Fibroblast of villous mesenchyme (primary cell): ENCODE results near the gene ZBED2. TPM values are rescaled to one million over a fixed set of nuclear protein-coding genes. Genes with fewer than 3 reads are reported as not detected.

ENCODE experiments used
- DNase-seq: peaks from one replicate; pipeline ENCODE4 v3.0.0-alpha.2; 2010; ENCODE audit warnings: low read depth
- H3K4me3 ChIP-seq: 2 replicates; pipeline ENCODE4 v1.5.1; 2011; ENCODE audit warnings: low read depth, mild to moderate bottlenecking, low read length
- total RNA-seq: library from RNA; depleted of rRNA; stranded (reverse); fragments of >200 nt; gene quantifications from 2 replicates; pipeline ENCODE4 v1.2.3, GENCODE V29; 2012
- TF ChIP-seq, protein P1 (sequence below): IDR thresholded peaks from 2 replicates; pipeline ENCODE4 v1.5.1; 2012; ENCODE audit warnings: low read depth, mild to moderate bottlenecking, low read length; ENCODE audit not compliant: insufficient read depth

The ZBED2 gene
- total RNA-seq, 1 donor = not detected

- H3K4me3 ChIP-seq = no peak overlapping the region
- DNase-seq = no peak
- TF ChIP-seq, protein P1, sequence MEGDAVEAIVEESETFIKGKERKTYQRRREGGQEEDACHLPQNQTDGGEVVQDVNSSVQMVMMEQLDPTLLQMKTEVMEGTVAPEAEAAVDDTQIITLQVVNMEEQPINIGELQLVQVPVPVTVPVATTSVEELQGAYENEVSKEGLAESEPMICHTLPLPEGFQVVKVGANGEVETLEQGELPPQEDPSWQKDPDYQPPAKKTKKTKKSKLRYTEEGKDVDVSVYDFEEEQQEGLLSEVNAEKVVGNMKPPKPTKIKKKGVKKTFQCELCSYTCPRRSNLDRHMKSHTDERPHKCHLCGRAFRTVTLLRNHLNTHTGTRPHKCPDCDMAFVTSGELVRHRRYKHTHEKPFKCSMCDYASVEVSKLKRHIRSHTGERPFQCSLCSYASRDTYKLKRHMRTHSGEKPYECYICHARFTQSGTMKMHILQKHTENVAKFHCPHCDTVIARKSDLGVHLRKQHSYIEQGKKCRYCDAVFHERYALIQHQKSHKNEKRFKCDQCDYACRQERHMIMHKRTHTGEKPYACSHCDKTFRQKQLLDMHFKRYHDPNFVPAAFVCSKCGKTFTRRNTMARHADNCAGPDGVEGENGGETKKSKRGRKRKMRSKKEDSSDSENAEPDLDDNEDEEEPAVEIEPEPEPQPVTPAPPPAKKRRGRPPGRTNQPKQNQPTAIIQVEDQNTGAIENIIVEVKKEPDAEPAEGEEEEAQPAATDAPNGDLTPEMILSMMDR = no peak
Observed at GRCh38 chr3:111579495-111579894, 15.7 kb downstream of the ZBED2 start.

GRCh38 chr3:111578867-111579266 is 16.3 kb downstream of the ZBED2 start:
- no peak for DNase-seq
- TF ChIP-seq, protein P1 = no peak
- no peak overlapping the region for H3K4me3 ChIP-seq

- DNase-seq = peak; percentile 77
- TF ChIP-seq, protein P1 = peak; percentile 70
- no peak overlapping the region for H3K4me3 ChIP-seq
Observed at GRCh38 chr3:111577798-111578685, 17.1 kb downstream of the ZBED2 start.

DNA sequence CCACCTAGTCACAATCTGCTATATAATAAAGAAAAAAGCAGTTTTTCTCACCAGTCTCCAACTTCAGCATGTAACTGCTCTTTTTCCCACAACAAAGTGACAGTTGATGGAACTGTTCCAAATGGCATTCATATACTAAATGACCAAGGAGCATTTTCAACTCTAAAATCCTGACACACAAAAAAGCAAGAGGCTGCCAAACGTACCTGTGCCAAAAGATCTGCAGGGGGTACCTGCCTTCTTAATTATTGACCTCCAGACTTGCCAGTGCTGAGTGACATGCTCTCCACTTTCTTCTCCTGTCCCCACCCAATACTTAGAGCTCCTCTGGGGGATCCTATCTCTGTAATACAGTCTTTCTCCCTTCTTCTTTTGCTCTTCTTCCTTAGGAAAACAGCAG is 18.0 kb downstream of the ZBED2 start:
- no peak overlapping the region for H3K4me3 ChIP-seq
- TF ChIP-seq, protein P1 = no peak
- DNase-seq = no peak

GRCh38 chr3:111571907-111572460 is 23.2 kb downstream of the ZBED2 start:
- DNase-seq = no peak
- TF ChIP-seq, protein P1 = no peak
- H3K4me3 ChIP-seq = no peak overlapping the region

GRCh38 chr3:111571282-111571681 is 23.9 kb downstream of the ZBED2 start:
- DNase-seq = no peak
- TF ChIP-seq, protein P1 = no peak
- no peak overlapping the region for H3K4me3 ChIP-seq
